HEK293 (cell line): ENCODE measurements around the gene KANSL3.

Experiments
- EGR2 ChIP-seq: fragments of 450-650 bp; formaldehyde crosslinking; IDR thresholded peaks from 2 replicates; pipeline ENCODE4 v1.5.1; 2016; ENCODE audit warnings: low read depth, missing biosample characterization, missing genetic modification characterization
- HOXA7 ChIP-seq: sonication (generic); formaldehyde crosslinking; IDR thresholded peaks from 2 replicates; pipeline ENCODE4 v1.8.1; 2022; ENCODE audit warnings: missing genetic modification reagents, borderline replicate concordance
- PRDM1 ChIP-seq: fragments of 450-650 bp; formaldehyde crosslinking; IDR thresholded peaks from 2 replicates; pipeline ENCODE4; 2016; ENCODE audit warnings: missing biosample characterization, missing genetic modification characterization
- REPIN1 ChIP-seq: fragments of 450-650 bp; formaldehyde crosslinking; IDR thresholded peaks from 2 replicates; pipeline ENCODE4 v1.5.1; 2017; ENCODE audit warnings: missing biosample characterization, missing genetic modification characterization, low read depth
- SP2 ChIP-seq: fragments of 450-650 bp; formaldehyde crosslinking; IDR thresholded peaks from 2 replicates; pipeline ENCODE4 v1.5.1; 2016; ENCODE audit warnings: missing biosample characterization, missing genetic modification characterization
- ZBTB7A ChIP-seq: fragments of 450-650 bp; formaldehyde crosslinking; IDR thresholded peaks from 2 replicates; pipeline ENCODE4 v1.5.1; 2016; ENCODE audit warnings: low read depth, missing biosample characterization, missing genetic modification characterization
- ZFP37 ChIP-seq: fragments of 450-650 bp; formaldehyde crosslinking; IDR thresholded peaks from 2 replicates; pipeline ENCODE4 v1.5.1; 2016; ENCODE audit warnings: missing biosample characterization, missing genetic modification characterization
- ZNF155 ChIP-seq: fragments of 450-650 bp; formaldehyde crosslinking; IDR thresholded peaks from 2 replicates; pipeline ENCODE4 v1.5.1; 2016; ENCODE audit warnings: missing biosample characterization, missing genetic modification characterization
- ZNF169 ChIP-seq: fragments of 450-650 bp; formaldehyde crosslinking; IDR thresholded peaks from 2 replicates; pipeline ENCODE4 v1.5.1; 2016; ENCODE audit warnings: missing biosample characterization, missing genetic modification characterization
- ZNF202 ChIP-seq: fragments of 450-650 bp; formaldehyde crosslinking; IDR thresholded peaks from 2 replicates; pipeline ENCODE4 v1.5.1; 2016; ENCODE audit warnings: missing biosample characterization, missing genetic modification characterization, borderline replicate concordance
- ZNF214 ChIP-seq: fragments of 450-650 bp; formaldehyde crosslinking; IDR thresholded peaks from 2 replicates; pipeline ENCODE4 v1.5.1; 2017; ENCODE audit warnings: missing biosample characterization, mild to moderate bottlenecking, missing genetic modification characterization, borderline replicate concordance
- ZNF24 ChIP-seq: fragments of 450-650 bp; formaldehyde crosslinking; IDR thresholded peaks from 2 replicates; pipeline ENCODE4 v1.5.1; 2016; ENCODE audit warnings: missing biosample characterization, missing genetic modification characterization
- ZNF37A ChIP-seq: fragments of 450-650 bp; IDR thresholded peaks from 2 replicates; pipeline ENCODE4 v1.5.1; 2018; ENCODE audit warnings: missing biosample characterization, missing genetic modification characterization
- ZNF394 ChIP-seq: fragments of 450-650 bp; formaldehyde crosslinking; IDR thresholded peaks from 2 replicates; pipeline ENCODE4 v1.5.1; 2016; ENCODE audit warnings: missing biosample characterization, missing genetic modification characterization, mild to moderate bottlenecking, moderate library complexity, borderline replicate concordance
- ZNF529 ChIP-seq: fragments of 450-650 bp; formaldehyde crosslinking; IDR thresholded peaks from 2 replicates; pipeline ENCODE4 v1.5.1; 2017; ENCODE audit warnings: missing genetic modification characterization, missing biosample characterization; ENCODE audit not compliant: insufficient replicate concordance
- ZNF548 ChIP-seq: fragments of 450-650 bp; formaldehyde crosslinking; IDR thresholded peaks from 2 replicates; pipeline ENCODE4 v1.5.1; 2016; ENCODE audit warnings: missing biosample characterization, missing genetic modification characterization
- ZNF623 ChIP-seq: fragments of 450-650 bp; formaldehyde crosslinking; IDR thresholded peaks from 2 replicates; pipeline ENCODE4 v1.5.1; 2016; ENCODE audit warnings: missing biosample characterization, missing genetic modification characterization
- ZNF660 ChIP-seq: fragments of 450-650 bp; IDR thresholded peaks from 2 replicates; pipeline ENCODE4 v1.5.1; 2018; ENCODE audit warnings: missing biosample characterization, mild to moderate bottlenecking, missing genetic modification characterization
- ZNF776 ChIP-seq: fragments of 450-650 bp; formaldehyde crosslinking; IDR thresholded peaks from 2 replicates; pipeline ENCODE4 v1.5.0; 2017; ENCODE audit warnings: missing biosample characterization, missing genetic modification characterization, borderline replicate concordance
- TF ChIP-seq, protein P1 (sequence below): fragments of 450-650 bp; formaldehyde crosslinking; IDR thresholded peaks from 2 replicates; pipeline ENCODE4 v1.5.1; 2016; ENCODE audit warnings: missing biosample characterization, missing genetic modification characterization
- TF ChIP-seq, protein P2 (sequence below): fragments of 450-650 bp; formaldehyde crosslinking; IDR thresholded peaks from 2 replicates; pipeline ENCODE4 v1.5.1; 2016; ENCODE audit warnings: missing biosample characterization, missing genetic modification characterization
- TF ChIP-seq, protein P3 (sequence below): fragments of 450-650 bp; formaldehyde crosslinking; IDR thresholded peaks from 2 replicates; pipeline ENCODE4 v1.5.1; 2016; ENCODE audit warnings: missing biosample characterization, missing genetic modification characterization
- TF ChIP-seq, protein P4 (sequence below): fragments of 450-650 bp; formaldehyde crosslinking; IDR thresholded peaks from 2 replicates; pipeline ENCODE4 v1.5.1; 2017; ENCODE audit warnings: missing biosample characterization, mild to moderate bottlenecking, missing genetic modification characterization, moderate library complexity
- TF ChIP-seq, protein P5 (sequence below): fragments of 450-650 bp; formaldehyde crosslinking; IDR thresholded peaks from 2 replicates; pipeline ENCODE4 v1.5.1; 2016; ENCODE audit warnings: missing biosample characterization, missing genetic modification characterization
- TF ChIP-seq, protein P6 (sequence below): fragments of 450-650 bp; formaldehyde crosslinking; IDR thresholded peaks from 2 replicates; pipeline ENCODE4 v1.5.1; 2016; ENCODE audit warnings: missing biosample characterization, missing genetic modification characterization
- TF ChIP-seq, protein P7 (sequence below): fragments of 450-650 bp; formaldehyde crosslinking; IDR thresholded peaks from 2 replicates; pipeline ENCODE4 v1.5.1; 2016; ENCODE audit warnings: missing biosample characterization, missing genetic modification characterization

Gene KANSL3

DNA sequence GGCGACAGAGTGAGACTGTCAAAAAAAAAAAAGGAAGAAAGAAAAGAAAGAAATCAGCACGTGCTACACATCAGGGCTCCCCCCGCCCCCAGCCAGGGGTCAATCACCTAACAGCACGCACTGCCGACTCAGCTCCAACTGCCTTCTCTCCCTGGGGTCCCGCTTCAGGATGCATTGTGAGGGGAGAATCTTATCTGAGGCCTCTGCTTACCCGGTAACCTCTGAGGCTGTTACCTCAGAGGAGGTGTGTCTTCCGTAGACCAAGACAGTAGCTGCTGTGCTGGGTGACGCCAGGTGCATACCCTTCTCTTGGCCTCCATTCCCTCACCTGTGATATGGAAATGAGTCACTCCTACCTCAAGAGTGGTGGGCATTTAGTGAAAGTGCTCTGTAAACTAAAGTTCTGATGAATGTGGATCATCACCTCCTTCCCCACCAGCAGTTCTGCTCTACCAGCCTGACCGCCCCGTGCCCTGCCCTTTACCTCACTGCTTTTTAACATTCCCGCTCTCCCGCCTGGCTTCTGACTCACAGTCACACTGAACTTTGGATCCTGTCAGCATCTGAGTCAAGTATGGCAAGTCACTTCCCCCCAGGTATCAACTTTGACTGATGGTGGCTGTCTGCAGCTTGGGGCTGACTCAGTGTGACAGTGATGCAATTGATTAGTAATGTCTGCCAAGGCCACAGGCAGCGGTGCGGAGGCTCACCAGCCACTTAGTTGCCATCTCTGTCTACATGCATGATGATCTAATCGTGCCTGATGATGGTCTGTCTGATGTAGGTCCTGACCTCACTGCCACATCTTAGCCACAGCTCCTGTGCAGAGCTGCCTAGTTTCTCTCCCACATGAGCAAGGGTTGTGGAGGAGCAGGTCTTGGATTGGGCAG lies 81.4 kb downstream of the KANSL3 start (continued):
- TF ChIP-seq, protein P1, sequence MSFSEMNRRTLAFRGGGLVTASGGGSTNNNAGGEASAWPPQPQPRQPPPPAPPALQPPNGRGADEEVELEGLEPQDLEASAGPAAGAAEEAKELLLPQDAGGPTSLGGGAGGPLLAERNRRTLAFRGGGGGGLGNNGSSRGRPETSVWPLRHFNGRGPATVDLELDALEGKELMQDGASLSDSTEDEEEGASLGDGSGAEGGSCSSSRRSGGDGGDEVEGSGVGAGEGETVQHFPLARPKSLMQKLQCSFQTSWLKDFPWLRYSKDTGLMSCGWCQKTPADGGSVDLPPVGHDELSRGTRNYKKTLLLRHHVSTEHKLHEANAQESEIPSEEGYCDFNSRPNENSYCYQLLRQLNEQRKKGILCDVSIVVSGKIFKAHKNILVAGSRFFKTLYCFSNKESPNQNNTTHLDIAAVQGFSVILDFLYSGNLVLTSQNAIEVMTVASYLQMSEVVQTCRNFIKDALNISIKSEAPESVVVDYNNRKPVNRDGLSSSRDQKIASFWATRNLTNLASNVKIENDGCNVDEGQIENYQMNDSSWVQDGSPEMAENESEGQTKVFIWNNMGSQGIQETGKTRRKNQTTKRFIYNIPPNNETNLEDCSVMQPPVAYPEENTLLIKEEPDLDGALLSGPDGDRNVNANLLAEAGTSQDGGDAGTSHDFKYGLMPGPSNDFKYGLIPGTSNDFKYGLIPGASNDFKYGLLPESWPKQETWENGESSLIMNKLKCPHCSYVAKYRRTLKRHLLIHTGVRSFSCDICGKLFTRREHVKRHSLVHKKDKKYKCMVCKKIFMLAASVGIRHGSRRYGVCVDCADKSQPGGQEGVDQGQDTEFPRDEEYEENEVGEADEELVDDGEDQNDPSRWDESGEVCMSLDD (tag by site-specific recombination) = no peak
- TF ChIP-seq ZNF548 (no peak), ZNF202 (no peak), HOXA7 (CRISPR knock-in tag) (no peak), ZNF169 (tag by site-specific recombination) (no peak), ZNF660 (tag by site-specific recombination) (peak; percentile 92), ZFP37 (tag by site-specific recombination) (peak; percentile 95), ZNF214 (no peak), ZNF155 (tag by site-specific recombination) (no peak), ZNF776 (tag by site-specific recombination) (no peak), ZNF24 (tag by site-specific recombination) (no peak), ZNF623 (tag by site-specific recombination) (no peak), REPIN1 (tag by site-specific recombination) (no peak), ZBTB7A (tag by site-specific recombination) (no peak), SP2 (no peak), ZNF37A (tag by site-specific recombination) (no peak), ZNF394 (peak; percentile 58; the same call in 1 of the 2 replicates), EGR2 (tag by site-specific recombination) (no peak), PRDM1 (tag by site-specific recombination) (no peak), ZNF529 (tag by site-specific recombination) (no peak)
- TF ChIP-seq, protein P2, sequence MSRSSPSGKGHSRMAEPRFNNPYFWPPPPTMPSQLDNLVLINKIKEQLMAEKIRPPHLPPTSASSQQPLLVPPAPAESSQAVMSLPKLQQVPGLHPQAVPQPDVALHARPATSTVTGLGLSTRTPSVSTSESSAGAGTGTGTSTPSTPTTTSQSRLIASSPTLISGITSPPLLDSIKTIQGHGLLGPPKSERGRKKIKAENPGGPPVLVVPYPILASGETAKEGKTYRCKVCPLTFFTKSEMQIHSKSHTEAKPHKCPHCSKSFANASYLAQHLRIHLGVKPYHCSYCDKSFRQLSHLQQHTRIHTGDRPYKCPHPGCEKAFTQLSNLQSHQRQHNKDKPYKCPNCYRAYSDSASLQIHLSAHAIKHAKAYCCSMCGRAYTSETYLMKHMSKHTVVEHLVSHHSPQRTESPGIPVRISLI (tag by site-specific recombination) = peak; percentile 65
- TF ChIP-seq, protein P3, sequence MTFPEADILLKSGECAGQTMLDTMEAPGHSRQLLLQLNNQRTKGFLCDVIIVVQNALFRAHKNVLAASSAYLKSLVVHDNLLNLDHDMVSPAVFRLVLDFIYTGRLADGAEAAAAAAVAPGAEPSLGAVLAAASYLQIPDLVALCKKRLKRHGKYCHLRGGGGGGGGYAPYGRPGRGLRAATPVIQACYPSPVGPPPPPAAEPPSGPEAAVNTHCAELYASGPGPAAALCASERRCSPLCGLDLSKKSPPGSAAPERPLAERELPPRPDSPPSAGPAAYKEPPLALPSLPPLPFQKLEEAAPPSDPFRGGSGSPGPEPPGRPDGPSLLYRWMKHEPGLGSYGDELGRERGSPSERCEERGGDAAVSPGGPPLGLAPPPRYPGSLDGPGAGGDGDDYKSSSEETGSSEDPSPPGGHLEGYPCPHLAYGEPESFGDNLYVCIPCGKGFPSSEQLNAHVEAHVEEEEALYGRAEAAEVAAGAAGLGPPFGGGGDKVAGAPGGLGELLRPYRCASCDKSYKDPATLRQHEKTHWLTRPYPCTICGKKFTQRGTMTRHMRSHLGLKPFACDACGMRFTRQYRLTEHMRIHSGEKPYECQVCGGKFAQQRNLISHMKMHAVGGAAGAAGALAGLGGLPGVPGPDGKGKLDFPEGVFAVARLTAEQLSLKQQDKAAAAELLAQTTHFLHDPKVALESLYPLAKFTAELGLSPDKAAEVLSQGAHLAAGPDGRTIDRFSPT = peak; percentile 65
- TF ChIP-seq, protein P4, sequence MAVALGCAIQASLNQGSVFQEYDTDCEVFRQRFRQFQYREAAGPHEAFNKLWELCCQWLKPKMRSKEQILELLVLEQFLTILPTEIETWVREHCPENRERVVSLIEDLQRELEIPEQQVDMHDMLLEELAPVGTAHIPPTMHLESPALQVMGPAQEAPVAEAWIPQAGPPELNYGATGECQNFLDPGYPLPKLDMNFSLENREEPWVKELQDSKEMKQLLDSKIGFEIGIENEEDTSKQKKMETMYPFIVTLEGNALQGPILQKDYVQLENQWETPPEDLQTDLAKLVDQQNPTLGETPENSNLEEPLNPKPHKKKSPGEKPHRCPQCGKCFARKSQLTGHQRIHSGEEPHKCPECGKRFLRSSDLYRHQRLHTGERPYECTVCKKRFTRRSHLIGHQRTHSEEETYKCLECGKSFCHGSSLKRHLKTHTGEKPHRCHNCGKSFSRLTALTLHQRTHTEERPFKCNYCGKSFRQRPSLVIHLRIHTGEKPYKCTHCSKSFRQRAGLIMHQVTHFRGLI (tag by site-specific recombination) = no peak
- TF ChIP-seq, protein P5, sequence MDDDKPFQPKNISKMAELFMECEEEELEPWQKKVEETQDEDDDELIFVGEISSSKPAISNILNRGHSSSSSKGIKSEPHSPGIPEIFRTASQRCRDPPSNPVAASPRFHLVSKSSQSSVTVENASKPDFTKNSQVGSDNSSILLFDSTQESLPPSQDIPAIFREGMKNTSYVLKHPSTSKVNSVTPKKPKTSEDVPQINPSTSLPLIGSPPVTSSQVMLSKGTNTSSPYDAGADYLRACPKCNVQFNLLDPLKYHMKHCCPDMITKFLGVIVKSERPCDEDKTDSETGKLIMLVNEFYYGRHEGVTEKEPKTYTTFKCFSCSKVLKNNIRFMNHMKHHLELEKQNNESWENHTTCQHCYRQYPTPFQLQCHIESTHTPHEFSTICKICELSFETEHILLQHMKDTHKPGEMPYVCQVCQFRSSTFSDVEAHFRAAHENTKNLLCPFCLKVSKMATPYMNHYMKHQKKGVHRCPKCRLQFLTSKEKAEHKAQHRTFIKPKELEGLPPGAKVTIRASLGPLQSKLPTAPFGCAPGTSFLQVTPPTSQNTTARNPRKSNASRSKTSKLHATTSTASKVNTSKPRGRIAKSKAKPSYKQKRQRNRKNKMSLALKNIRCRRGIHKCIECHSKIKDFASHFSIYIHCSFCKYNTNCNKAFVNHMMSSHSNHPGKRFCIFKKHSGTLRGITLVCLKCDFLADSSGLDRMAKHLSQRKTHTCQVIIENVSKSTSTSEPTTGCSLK = no peak
- TF ChIP-seq, protein P6, sequence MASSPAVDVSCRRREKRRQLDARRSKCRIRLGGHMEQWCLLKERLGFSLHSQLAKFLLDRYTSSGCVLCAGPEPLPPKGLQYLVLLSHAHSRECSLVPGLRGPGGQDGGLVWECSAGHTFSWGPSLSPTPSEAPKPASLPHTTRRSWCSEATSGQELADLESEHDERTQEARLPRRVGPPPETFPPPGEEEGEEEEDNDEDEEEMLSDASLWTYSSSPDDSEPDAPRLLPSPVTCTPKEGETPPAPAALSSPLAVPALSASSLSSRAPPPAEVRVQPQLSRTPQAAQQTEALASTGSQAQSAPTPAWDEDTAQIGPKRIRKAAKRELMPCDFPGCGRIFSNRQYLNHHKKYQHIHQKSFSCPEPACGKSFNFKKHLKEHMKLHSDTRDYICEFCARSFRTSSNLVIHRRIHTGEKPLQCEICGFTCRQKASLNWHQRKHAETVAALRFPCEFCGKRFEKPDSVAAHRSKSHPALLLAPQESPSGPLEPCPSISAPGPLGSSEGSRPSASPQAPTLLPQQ (tag by site-specific recombination) = peak; percentile 57; the same call in 1 of the 2 replicates
- TF ChIP-seq, protein P7, sequence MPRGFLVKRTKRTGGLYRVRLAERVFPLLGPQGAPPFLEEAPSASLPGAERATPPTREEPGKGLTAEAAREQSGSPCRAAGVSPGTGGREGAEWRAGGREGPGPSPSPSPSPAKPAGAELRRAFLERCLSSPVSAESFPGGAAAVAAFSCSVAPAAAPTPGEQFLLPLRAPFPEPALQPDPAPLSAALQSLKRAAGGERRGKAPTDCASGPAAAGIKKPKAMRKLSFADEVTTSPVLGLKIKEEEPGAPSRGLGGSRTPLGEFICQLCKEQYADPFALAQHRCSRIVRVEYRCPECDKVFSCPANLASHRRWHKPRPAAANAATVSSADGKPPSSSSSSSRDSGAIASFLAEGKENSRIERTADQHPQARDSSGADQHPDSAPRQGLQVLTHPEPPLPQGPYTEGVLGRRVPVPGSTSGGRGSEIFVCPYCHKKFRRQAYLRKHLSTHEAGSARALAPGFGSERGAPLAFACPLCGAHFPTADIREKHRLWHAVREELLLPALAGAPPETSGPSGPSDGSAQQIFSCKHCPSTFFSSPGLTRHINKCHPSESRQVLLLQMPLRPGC (tag by site-specific recombination) = peak; percentile 92
